OCI-LY1 (cell line): ENCODE data around the gene CHST7.

ENCODE experiments used
- CTCF ChIP-seq: fragments of 200-600 bp; sonication (generic), shearing (Covaris generic); IDR thresholded peaks from 2 replicates; pipeline ENCODE4 v1.5.1; 2017; ENCODE audit warnings: mild to moderate bottlenecking, antibody characterized with exemption, low read length, moderate library complexity, mixed read lengths
- EZH2 ChIP-seq: fragments of 200-600 bp; sonication (generic), shearing (Covaris generic); IDR thresholded peaks from 2 replicates; pipeline ENCODE4 v1.8.0; 2017; ENCODE audit warnings: borderline replicate concordance, mixed run types, mild to moderate bottlenecking, antibody characterized with exemption, low read length, moderate library complexity, mixed read lengths

GRCh38 chrX:46620505-46620904 is 46.9 kb downstream of the CHST7 start:
- TF ChIP-seq CTCF (no peak), EZH2 (no peak)
